ENCODE results near the gene CYREN. TPM values are rescaled to one million over a fixed set of nuclear protein-coding genes. Genes with fewer than 3 reads are reported as not detected.

Gene CYREN
- total RNA-seq, 6 experiments from 2014 or later = 26.4 to 32.8 (median 30.0) TPM

DNA sequence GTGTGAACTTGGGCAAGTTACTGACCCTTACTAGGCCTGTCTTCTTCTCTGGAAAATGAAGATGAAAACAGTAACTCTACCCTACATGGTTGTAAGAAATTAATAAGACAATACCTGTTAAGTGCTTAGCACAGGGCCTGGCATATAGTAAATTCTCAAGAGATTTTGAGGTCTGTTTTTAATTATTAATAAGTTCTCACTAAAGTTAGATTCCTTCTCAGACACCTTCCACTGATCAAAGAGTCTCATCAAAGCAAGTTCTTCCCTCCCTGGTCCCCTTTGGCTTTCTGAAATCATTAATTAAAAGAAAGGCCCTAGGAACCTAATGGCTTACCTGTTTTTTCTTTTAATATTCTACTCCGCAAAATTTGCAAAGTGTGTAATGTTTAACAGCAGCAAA lies 18.1 kb downstream of the CYREN start:
- Mint-ChIP-seq H3K36me3 (ENCODE audit: low read depth) (peaks cover 32% of the 10 kb centered on the region), H3K4me3 (no peak overlapping the region), H3K27ac (no peak overlapping the region), H3K27me3 (ENCODE audit: insufficient read depth) (peaks cover 7% of the 10 kb centered on the region), H3K9me3 (peaks cover 31% of the 10 kb centered on the region), H3K4me1 (ENCODE audit: low read depth) (peaks cover 29% of the 10 kb centered on the region)
- no peak for DNase-seq
- TF ChIP-seq, protein P1, sequence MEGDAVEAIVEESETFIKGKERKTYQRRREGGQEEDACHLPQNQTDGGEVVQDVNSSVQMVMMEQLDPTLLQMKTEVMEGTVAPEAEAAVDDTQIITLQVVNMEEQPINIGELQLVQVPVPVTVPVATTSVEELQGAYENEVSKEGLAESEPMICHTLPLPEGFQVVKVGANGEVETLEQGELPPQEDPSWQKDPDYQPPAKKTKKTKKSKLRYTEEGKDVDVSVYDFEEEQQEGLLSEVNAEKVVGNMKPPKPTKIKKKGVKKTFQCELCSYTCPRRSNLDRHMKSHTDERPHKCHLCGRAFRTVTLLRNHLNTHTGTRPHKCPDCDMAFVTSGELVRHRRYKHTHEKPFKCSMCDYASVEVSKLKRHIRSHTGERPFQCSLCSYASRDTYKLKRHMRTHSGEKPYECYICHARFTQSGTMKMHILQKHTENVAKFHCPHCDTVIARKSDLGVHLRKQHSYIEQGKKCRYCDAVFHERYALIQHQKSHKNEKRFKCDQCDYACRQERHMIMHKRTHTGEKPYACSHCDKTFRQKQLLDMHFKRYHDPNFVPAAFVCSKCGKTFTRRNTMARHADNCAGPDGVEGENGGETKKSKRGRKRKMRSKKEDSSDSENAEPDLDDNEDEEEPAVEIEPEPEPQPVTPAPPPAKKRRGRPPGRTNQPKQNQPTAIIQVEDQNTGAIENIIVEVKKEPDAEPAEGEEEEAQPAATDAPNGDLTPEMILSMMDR (IDR thresholded peaks at IDR 0.05) = no peak

DNA sequence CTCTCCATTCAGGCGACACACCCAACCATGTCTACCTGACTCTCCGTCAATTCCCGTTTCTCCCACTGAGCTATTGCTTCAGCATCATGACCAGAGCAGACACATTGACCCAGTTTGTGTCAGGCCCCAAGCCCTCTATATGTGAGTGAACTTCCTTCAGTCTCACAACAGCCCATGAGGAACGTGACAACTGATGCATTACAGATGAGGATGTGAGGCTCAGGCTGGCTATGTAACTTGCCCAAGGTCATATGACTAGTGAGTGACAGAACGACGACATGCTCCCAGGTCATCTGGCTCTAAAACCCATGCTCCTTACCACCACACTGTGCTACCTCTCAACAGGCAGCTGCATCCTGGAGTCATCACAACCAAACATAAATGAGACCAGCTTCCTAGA lies 19.0 kb downstream of the CYREN start:
- Mint-ChIP-seq H3K27ac (no peak overlapping the region), H3K36me3 (ENCODE audit: low read depth) (peaks cover 26% of the 10 kb centered on the region)

DNA sequence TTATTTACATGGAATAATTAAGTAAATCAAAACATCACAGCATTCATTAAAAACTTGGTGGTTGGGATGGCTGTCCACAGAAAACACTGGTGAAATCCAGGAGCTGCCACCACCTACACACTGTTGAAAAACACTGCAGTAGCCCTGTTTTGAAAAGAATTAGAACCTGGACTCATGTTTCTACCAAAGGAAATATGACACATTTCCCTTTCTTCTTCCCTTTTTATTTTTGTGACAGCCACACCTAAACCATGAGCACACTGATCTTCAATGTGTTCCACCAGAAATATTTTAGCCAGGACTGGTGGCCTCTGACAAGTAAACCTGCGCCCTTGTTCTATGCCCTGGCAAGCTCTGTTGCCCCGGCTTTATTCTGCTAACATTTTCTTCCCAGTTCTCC lies 19.4 kb downstream of the CYREN start:
- peaks cover 22% of the 10 kb centered on the region for H3K36me3 Mint-ChIP-seq (ENCODE audit: low read depth)
- H3K27ac Mint-ChIP-seq = no peak overlapping the region
- TF ChIP-seq, protein P1 (IDR thresholded peaks at IDR 0.05) = no peak
- DNase-seq = no peak
- H3K9me3 Mint-ChIP-seq = peaks cover 21% of the 10 kb centered on the region
- no peak overlapping the region for H3K4me3 Mint-ChIP-seq
- peaks cover 2% of the 10 kb centered on the region; the same call in 1 of the 2 replicates for H3K27me3 Mint-ChIP-seq (ENCODE audit: insufficient read depth)
- H3K4me1 Mint-ChIP-seq (ENCODE audit: low read depth) = peaks cover 42% of the 10 kb centered on the region

More for the DNA sequence above, 19.0 kb downstream of the CYREN start:
- Mint-ChIP-seq H3K4me3 (no peak overlapping the region), H3K27me3 (ENCODE audit: insufficient read depth) (peaks cover 2% of the 10 kb centered on the region; the same call in 1 of the 2 replicates), H3K4me1 (ENCODE audit: low read depth) (peaks cover 38% of the 10 kb centered on the region), H3K9me3 (peaks cover 25% of the 10 kb centered on the region)
- DNase-seq = no peak
- TF ChIP-seq, protein P1 (IDR thresholded peaks at IDR 0.05) = no peak

DNA sequence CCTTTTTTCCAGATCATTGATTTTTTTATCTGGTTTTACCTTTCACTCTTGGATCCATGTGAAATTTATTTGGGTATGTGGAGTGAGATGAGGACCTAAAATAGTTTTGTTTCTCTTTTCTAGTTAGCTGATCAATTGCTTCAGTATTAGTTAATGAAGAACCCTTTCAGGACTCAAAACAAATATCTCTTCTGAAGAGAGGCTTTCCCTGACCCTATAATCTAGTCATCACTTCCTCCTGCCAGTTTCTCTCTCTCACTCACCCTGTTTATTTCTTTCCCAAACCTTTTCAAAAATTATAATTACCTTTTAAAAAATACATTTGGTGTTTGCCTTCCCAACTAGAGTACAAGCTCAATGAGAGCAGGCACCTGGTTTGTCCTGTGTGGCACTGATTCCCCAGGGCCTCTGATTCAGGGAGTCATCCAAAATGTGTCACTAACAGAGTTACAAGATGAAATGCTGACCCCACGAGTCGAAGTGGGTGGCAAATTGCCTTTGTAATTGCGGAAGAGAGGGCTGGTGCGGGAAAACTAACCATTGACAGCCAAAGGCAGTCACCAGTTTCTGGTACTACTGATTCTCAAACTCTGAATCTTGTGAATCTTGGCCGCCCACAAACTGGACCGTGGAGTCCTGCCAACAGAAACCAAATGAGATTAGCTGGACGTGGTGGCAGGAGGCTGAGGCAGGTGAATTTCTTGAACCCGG lies 20.3 kb downstream of the CYREN start:
- no peak overlapping the region for H3K4me3 Mint-ChIP-seq
- peaks cover 43% of the 10 kb centered on the region for H3K4me1 Mint-ChIP-seq (ENCODE audit: low read depth)
- no peak overlapping the region for H3K27ac Mint-ChIP-seq
- H3K27me3 Mint-ChIP-seq (ENCODE audit: insufficient read depth) = no peaks in the 10 kb centered on the region; the same call in 1 of the 2 replicates
- TF ChIP-seq, protein P1 (IDR thresholded peaks at IDR 0.05) = no peak
- H3K9me3 Mint-ChIP-seq = peaks cover 12% of the 10 kb centered on the region
- DNase-seq = no peak
- peaks cover 14% of the 10 kb centered on the region for H3K36me3 Mint-ChIP-seq (ENCODE audit: low read depth)

DNA sequence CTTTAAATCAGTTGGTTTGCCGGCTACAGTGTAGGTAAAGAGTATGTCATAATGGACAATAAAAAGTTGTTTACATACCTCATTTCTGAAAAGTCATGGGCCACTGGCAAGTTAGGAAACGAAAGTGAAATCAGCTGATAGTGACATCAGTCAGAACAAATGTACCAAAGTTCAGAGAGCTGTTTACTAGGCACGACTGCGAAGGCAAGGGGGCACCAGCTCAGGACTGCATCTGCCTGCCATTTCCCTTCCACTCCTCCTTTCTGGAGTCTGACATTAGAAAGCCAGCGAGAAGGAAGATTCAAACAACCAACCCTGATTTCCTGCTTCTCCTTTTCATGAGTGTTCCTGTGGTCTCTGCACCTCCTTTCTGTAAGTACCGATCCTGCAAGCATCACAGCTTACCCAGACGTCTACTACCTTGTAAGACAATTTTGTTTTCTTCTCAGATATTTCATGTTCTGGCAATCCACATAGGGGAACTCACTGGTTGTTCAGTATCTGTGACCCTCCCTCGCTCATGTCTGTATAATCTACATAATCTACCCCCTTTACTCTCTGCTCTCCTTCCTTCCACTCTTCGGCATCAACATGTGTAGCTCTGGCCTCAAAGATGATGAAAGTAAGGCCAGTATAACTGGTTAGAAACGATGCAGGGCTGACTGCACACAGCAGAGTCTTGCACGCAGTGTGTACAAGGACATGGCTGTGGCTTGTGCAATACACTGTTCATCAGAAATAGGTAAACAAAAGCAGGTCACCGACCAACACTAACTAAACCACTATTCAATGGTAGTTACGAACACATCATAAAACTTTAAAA lies 22.4 kb downstream of the CYREN start, which contains the start of gene TMEM140:
TMEM140 (plus strand) TSS at position 174 of the 823 bp plus-strand sequence. CDS start 16,370 bp downstream, outside the sequence.
- no peaks in the 10 kb centered on the region for H3K9me3 Mint-ChIP-seq
- peak; percentile 48 for DNase-seq
- peak within 1 kb of the TSS; percentile 84 for H3K27ac Mint-ChIP-seq
- no peaks in the 10 kb centered on the region; the same call in none of the 2 replicates for H3K27me3 Mint-ChIP-seq (ENCODE audit: insufficient read depth)
- TF ChIP-seq, protein P1 (IDR thresholded peaks at IDR 0.05) = no peak
- peaks cover 43% of the 10 kb centered on the region for H3K4me1 Mint-ChIP-seq (ENCODE audit: low read depth)
- peak within 1 kb of the TSS; percentile 91 for H3K4me3 Mint-ChIP-seq
- peaks cover 5% of the 10 kb centered on the region; the same call in 1 of the 2 replicates for H3K36me3 Mint-ChIP-seq (ENCODE audit: low read depth)

All from HFFc6 (cell line).